Esophagus muscularis mucosa (tissue), 3 donors: ENCODE measurements around the gene CCL8.

Experiments
- EP300 ChIP-seq: sonication (generic); formaldehyde crosslinking; IDR thresholded peaks from one replicate; pipeline ENCODE4 v1.6.1; 2017; ENCODE audit warnings: antibody characterized with exemption
- TF ChIP-seq, protein P1 (sequence below), 3 experiments: fragments of 200-600 bp in 2 of 3; fragments of 450-650 bp in 1 of 3; sonication (generic) in 2 of 3; IDR thresholded peaks; one replicate each; pipeline ENCODE4 v1.5.1; 2017 to 2019; ENCODE audit warnings: antibody characterized with exemption in 3 of 3, mild to moderate bottlenecking in 2 of 3, moderate library complexity in 1 of 3

DNA sequence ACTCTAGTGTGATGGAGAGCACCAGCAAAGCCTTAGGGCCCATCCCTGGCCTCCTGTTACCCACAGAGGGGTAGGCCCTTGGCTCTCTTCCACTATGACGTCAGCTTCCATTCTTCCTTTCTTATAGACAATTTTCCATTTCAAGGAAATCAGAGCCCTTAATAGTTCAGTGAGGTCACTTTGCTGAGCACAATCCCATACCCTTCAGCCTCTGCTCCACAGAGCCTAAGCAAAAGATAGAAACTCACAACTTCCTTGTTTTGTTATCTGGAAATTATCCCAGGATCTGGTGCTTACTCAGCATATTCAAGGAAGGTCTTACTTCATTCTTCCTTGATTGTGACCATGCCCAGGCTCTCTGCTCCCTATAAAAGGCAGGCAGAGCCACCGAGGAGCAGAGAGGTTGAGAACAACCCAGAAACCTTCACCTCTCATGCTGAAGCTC is at the start of gene CCL8:
- TF ChIP-seq, protein P1, sequence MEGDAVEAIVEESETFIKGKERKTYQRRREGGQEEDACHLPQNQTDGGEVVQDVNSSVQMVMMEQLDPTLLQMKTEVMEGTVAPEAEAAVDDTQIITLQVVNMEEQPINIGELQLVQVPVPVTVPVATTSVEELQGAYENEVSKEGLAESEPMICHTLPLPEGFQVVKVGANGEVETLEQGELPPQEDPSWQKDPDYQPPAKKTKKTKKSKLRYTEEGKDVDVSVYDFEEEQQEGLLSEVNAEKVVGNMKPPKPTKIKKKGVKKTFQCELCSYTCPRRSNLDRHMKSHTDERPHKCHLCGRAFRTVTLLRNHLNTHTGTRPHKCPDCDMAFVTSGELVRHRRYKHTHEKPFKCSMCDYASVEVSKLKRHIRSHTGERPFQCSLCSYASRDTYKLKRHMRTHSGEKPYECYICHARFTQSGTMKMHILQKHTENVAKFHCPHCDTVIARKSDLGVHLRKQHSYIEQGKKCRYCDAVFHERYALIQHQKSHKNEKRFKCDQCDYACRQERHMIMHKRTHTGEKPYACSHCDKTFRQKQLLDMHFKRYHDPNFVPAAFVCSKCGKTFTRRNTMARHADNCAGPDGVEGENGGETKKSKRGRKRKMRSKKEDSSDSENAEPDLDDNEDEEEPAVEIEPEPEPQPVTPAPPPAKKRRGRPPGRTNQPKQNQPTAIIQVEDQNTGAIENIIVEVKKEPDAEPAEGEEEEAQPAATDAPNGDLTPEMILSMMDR (IDR thresholded peaks at IDR 0.05) = no peak
- TF ChIP-seq EP300 = no peak
